DMS 273 (cell line): ENCODE data around the gene SMYD3.

Experiments
- DNase-seq: peaks from one replicate; lab custom pipeline; 2025; ENCODE audit not compliant: unreplicated experiment; lab: John Stamatoyannopoulos, UW

The SMYD3 gene

GRCh38 chr1:246000638-246001015 is 506.5 kb downstream of the SMYD3 start:
- DNase-seq, result no peak

- DNase-seq, result no peak
Measured at GRCh38 chr1:245999697-246000637, 507.1 kb downstream of the SMYD3 start.

GRCh38 chr1:245997471-245998258 is 509.4 kb downstream of the SMYD3 start:
- peak; percentile 36 for DNase-seq

GRCh38 chr1:245996811-245997210 is 510.3 kb downstream of the SMYD3 start:
- DNase-seq, result no peak

- no peak for DNase-seq
Measured at GRCh38 chr1:245995474-245995873, 511.6 kb downstream of the SMYD3 start.

- no peak for DNase-seq
Measured at GRCh38 chr1:245991266-245991665, 515.8 kb downstream of the SMYD3 start.

- no peak for DNase-seq
Measured at GRCh38 chr1:245990315-245991022, 516.6 kb downstream of the SMYD3 start.

- DNase-seq, result peak; percentile 45
Measured at GRCh38 chr1:245988393-245989078, 518.5 kb downstream of the SMYD3 start.

- no peak for DNase-seq
Measured at GRCh38 chr1:245987997-245988392, 519.1 kb downstream of the SMYD3 start.

- DNase-seq, result no peak
Measured at GRCh38 chr1:245987577-245987976, 519.5 kb downstream of the SMYD3 start.

- no peak for DNase-seq
Measured at GRCh38 chr1:245987219-245987545, 519.9 kb downstream of the SMYD3 start.

GRCh38 chr1:245986404-245987218 is 520.5 kb downstream of the SMYD3 start:
- peak; percentile 34 for DNase-seq

- DNase-seq, result no peak
Measured at GRCh38 chr1:245984390-245985155, 522.5 kb downstream of the SMYD3 start.

- no peak for DNase-seq
Measured at GRCh38 chr1:245983294-245983967, 523.6 kb downstream of the SMYD3 start.

GRCh38 chr1:245979589-245979988 is 527.5 kb downstream of the SMYD3 start:
- DNase-seq, result no peak

- DNase-seq, result no peak
Measured at GRCh38 chr1:245978915-245979314, 528.2 kb downstream of the SMYD3 start.

GRCh38 chr1:245972476-245972875 is 534.6 kb downstream of the SMYD3 start:
- no peak for DNase-seq

- no peak for DNase-seq
Measured at GRCh38 chr1:245971711-245972085, 535.4 kb downstream of the SMYD3 start.
